ENCODE results near the gene CENPH. TPM values are rescaled to one million over a fixed set of nuclear protein-coding genes. Genes with fewer than 3 reads are reported as not detected.

CENPH gene
- total and polyA plus RNA-seq, 2 of the 13 experiments (the other 11 are each of a cell fraction or from before 2014, with no cell fraction given) = 11.2 to 28.8 TPM

GRCh38 chr5:69189162-69190086, at the start of gene CENPH (continued):
- TF ChIP-seq ESRRA (CRISPR knock-in tag; IDR thresholded peaks at IDR 0.05; ENCODE audit: low read depth) = peak; percentile 58; the same call in 1 of the 2 replicates
- peak; percentile 57; the same call in 1 of the 2 replicates for TF ChIP-seq ZNF792 (CRISPR knock-in tag; IDR thresholded peaks at IDR 0.05)
- TF ChIP-seq BRD4 (CRISPR knock-in tag; IDR thresholded peaks at IDR 0.05) = peak; percentile 52
- peak; percentile 30; the same call in 1 of the 2 replicates for TF ChIP-seq ZNF232 (CRISPR knock-in tag; IDR thresholded peaks at IDR 0.05; ENCODE audit: borderline replicate concordance)
- TF ChIP-seq AHDC1 (CRISPR knock-in tag; IDR thresholded peaks at IDR 0.05; ENCODE audit: borderline replicate concordance) = peak; percentile 33; the same call in 1 of the 2 replicates
- TF ChIP-seq, protein P1, sequence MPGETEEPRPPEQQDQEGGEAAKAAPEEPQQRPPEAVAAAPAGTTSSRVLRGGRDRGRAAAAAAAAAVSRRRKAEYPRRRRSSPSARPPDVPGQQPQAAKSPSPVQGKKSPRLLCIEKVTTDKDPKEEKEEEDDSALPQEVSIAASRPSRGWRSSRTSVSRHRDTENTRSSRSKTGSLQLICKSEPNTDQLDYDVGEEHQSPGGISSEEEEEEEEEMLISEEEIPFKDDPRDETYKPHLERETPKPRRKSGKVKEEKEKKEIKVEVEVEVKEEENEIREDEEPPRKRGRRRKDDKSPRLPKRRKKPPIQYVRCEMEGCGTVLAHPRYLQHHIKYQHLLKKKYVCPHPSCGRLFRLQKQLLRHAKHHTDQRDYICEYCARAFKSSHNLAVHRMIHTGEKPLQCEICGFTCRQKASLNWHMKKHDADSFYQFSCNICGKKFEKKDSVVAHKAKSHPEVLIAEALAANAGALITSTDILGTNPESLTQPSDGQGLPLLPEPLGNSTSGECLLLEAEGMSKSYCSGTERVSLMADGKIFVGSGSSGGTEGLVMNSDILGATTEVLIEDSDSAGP (CRISPR knock-in tag; IDR thresholded peaks at IDR 0.05; ENCODE audit: borderline replicate concordance) = peak; percentile 86; the same call in 1 of the 2 replicates
- TF ChIP-seq UBTF (CRISPR knock-in tag; IDR thresholded peaks at IDR 0.05) = peak; percentile 66; the same call in 1 of the 2 replicates
- TF ChIP-seq JUNB (CRISPR knock-in tag; IDR thresholded peaks at IDR 0.05; ENCODE audit: borderline replicate concordance) = no peak
- TF ChIP-seq ZNF556 (CRISPR knock-in tag; IDR thresholded peaks at IDR 0.05; ENCODE audit: borderline replicate concordance) = peak; percentile 58; the same call in 1 of the 2 replicates
- peak; percentile 94 for TF ChIP-seq GABPB1 (CRISPR knock-in tag; IDR thresholded peaks at IDR 0.05)
- TF ChIP-seq FOXA3 (CRISPR knock-in tag; IDR thresholded peaks at IDR 0.05) = 0 out of 2 replicates have a peak, but pooled peaks have one; percentile 14
- TF ChIP-seq ZNF552 (CRISPR knock-in tag; IDR thresholded peaks at IDR 0.05; ENCODE audit: borderline replicate concordance) = peak; percentile 72; the same call in 1 of the 2 replicates

Measured in HepG2 (cell line).